ENCODE results near the gene LRMDA. TPM values are rescaled to one million over a fixed set of nuclear protein-coding genes. Genes with fewer than 3 reads are reported as not detected.

LRMDA gene
- total and polyA plus RNA-seq, 2 of the 8 experiments (the other 6 are each of a cell fraction or from before 2014, with no cell fraction given) = 0.86 to 2.8 TPM

GRCh38 chr10:75976681-75977080, 545.3 kb downstream of the LRMDA start (continued):
- TF ChIP-seq CHD7 (IDR thresholded peaks at IDR 0.05; ENCODE audit: insufficient replicate concordance, low read length) (no peak), MAFK (IDR thresholded peaks at IDR 0.05; ENCODE audit: low read depth, low read length) (no peak), SUZ12 (IDR thresholded peaks at IDR 0.05; ENCODE audit: low read length) (no peak), SIN3A (conservative IDR thresholded peaks at IDR 0.05 in 1 of 2, IDR thresholded peaks at IDR 0.05 in 1 of 2; ENCODE audit: low read depth in 1 of 2, low read length in 2 of 2) (no peak), GTF2F1 (IDR thresholded peaks at IDR 0.05; ENCODE audit: borderline replicate concordance, low read depth, low read length) (no peak)
